GM10266 (cell line): ENCODE measurements around the gene TNPO2.
"Not testable (repeated sequence)": the region's sequence is repeated elsewhere in the genome, so short reads cannot be mapped to it uniquely, and the experiment has no call there.

Experiments
- DNase-seq: peaks from one replicate; pipeline ENCODE4 v3.0.0; 2012; ENCODE audit errors: extremely low spot score
- CTCF ChIP-seq: IDR thresholded peaks from 2 replicates; pipeline ENCODE4 v1.5.1; 2012; ENCODE audit warnings: mild to moderate bottlenecking, low read depth; ENCODE audit not compliant: control insufficient read depth, insufficient read depth; ENCODE audit errors: missing control alignments

The TNPO2 gene

GRCh38 chr19:12723381-12723640 is 421 bp downstream of the TNPO2 start:
- DNase-seq, result no peak
- TF ChIP-seq CTCF, result no peak

- peak; percentile 99 for DNase-seq
- no peak for TF ChIP-seq CTCF
Observed at GRCh38 chr19:12722566-12723380, 959 bp downstream of the TNPO2 start.

- peak; percentile 90 for DNase-seq
- TF ChIP-seq CTCF, result no peak
Observed at GRCh38 chr19:12721656-12722565, 1.8 kb downstream of the TNPO2 start.

- no peak for DNase-seq
Observed at GRCh38 chr19:12720851-12721655, 2.7 kb downstream of the TNPO2 start.

GRCh38 chr19:12720296-12720695 is 3.4 kb downstream of the TNPO2 start:
- no peak for DNase-seq
- no peak for TF ChIP-seq CTCF

More at GRCh38 chr19:12720851-12721655, 2.7 kb downstream of the TNPO2 start:
- TF ChIP-seq CTCF, result no peak

- no peak for TF ChIP-seq CTCF
Observed at GRCh38 chr19:12715929-12716328, 7.8 kb downstream of the TNPO2 start.

GRCh38 chr19:12715102-12715501 is 8.6 kb downstream of the TNPO2 start:
- DNase-seq, result no peak
- no peak for TF ChIP-seq CTCF

More at GRCh38 chr19:12715929-12716328, 7.8 kb downstream of the TNPO2 start:
- no peak for DNase-seq

GRCh38 chr19:12713304-12713703 is 10.4 kb downstream of the TNPO2 start:
- DNase-seq, result not testable (repeated sequence)

- DNase-seq, result not testable (repeated sequence)
Observed at GRCh38 chr19:12712077-12712476, 11.7 kb downstream of the TNPO2 start.
